Epithelial cell of prostate (primary cell): ENCODE results near the gene DNTTIP2.
A peak's percentile ranks its signal among the peaks of the same experiment; 100 is the strongest.
"Not testable (repeated sequence)": the region's sequence is repeated elsewhere in the genome, so short reads cannot be mapped to it uniquely, and the experiment has no call there.

Experiments used
- DNase-seq: peaks from one replicate; pipeline ENCODE4 v3.0.0-alpha.2; 2011; ENCODE audit warnings: low read depth, low spot score
- H3K27ac ChIP-seq: fragments of 450-650 bp; 2 replicates; pipeline ENCODE4 v1.5.1; 2017; ENCODE audit warnings: mild to moderate bottlenecking

DNTTIP2 gene

DNA sequence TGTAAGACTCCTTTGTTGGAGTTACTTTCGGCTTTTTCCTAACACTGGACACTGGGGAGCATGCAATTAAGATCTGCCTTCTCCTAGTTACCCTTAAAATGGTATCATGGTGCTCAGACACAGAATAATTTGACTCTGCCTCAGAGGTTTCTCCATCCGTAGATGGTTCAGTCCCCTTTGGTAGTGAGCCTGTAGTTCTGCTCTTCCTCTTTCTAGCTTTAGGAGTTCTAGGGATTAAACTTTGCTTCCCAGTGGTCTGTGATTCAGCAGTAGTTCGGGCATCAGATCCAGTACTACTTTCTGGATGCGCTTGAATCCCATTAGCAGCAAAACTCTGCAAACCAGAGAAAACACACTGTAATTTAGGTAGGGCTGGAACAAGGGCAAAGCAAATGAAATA is 1.5 kb downstream of the DNTTIP2 start:
- peak overlapping the region; percentile 97 for H3K27ac ChIP-seq
- DNase-seq: no peak

DNA sequence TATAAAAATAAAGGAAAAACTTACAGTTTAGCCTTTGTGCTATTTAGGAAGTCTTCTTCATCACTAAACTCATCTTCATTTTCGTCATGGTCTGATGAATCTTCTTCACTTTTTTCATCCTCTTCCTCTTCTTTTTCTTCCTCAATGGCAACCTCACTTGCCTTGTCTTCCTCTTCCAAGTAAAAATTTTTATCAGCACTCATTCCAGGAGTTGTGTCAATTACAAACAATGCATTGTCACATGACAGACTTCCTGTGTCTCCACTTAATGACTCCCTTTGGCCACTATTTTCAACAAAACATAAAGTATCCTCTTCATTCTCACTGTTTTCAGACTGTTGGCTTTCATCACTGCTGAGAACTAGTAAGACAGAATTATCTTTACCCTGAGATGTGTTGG is 2.8 kb downstream of the DNTTIP2 start:
- no peak for DNase-seq
- H3K27ac ChIP-seq: peak overlapping the region; percentile 18

DNA sequence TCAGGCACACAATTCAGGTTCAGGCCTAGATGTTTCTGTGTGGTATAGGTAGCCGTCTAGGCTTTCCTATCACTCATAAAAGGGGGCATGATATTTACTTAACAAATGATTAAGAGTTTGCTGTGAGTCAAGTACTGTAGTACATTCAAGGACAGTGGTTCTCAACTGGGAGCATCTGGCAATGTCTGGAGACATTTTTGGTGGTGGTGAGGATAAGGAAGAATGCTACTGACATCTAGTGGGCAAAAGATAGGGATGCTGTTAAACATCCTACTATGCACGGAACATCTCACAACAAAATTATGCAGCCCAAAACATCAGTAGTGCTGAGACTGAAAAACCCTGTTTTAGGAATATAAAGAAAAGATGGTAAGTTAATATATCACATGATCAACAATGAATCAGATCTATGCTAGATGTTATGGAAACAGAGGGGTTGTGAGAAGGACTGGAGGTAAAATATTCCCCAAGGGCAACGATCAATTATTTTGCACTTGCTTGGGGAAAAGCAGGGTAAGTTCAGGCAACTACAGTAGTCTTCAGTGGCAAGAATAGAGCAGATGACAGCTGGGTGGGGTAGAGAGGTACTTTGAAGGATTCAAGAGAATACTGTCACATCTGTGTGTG is 4.9 kb downstream of the DNTTIP2 start:
- DNase-seq: peak; percentile 8

DNA sequence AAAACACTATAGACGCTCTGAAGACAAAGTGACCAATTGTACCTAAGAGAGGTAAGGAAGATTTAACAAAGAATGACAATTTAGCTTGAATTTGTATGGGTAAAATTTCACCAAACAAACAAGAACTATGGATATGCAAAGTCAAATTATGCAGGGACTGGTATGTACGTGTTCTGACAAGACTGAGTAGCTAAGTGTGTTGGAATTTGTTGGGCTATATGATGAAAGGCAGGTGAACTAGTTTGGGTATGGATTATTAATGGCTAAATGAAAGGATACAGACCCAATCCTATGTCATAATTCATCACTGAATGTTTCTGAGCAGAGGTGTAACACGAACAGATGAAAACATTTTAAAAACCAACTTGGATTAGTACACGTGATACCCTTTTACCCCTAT is 7.6 kb downstream of the DNTTIP2 start:
- H3K27ac ChIP-seq: peak overlapping the region; percentile 9
- no peak for DNase-seq

More for the DNA sequence above, 4.9 kb downstream of the DNTTIP2 start:
- no peak overlapping the region for H3K27ac ChIP-seq

DNA sequence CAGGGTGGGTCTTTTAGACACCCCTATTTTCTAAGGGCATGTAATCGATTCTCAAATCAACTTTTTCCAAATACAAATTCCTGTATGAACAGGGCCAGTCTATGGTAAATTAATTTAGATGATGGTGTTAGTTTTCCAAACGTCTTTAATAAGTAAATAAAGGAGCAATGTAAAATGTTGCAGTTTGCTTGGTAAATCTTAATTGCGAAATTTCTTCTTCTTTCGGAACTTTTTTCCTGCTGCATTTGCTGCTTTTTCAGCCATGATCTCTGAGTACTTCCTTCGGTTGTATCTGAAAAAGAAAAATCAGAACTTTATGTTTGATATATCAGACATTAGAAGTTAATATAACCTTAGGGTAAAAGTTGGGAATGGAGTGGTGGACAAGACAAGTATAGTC is 9.4 kb downstream of the DNTTIP2 start:
- DNase-seq: no peak
- no peak overlapping the region for H3K27ac ChIP-seq

DNA sequence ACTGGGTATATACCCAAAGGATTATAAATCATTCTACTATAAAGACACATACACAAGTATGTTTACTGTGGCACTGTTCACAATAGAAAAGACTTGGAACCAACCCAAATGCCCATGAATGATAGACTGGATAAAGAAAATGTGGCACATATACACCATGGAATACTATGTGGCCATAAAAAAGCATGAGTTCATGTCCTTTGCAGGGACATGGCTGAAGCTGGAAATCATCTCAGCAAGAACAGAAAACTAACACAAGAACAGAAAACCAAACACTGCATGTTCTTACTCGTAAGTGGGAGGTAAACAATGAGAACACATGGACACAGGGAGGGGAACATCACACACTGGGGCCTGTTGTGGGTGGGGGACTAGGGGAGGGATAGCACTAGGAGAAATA is 10.5 kb downstream of the DNTTIP2 start:
- not testable (repeated sequence) for H3K27ac ChIP-seq, DNase-seq

DNA sequence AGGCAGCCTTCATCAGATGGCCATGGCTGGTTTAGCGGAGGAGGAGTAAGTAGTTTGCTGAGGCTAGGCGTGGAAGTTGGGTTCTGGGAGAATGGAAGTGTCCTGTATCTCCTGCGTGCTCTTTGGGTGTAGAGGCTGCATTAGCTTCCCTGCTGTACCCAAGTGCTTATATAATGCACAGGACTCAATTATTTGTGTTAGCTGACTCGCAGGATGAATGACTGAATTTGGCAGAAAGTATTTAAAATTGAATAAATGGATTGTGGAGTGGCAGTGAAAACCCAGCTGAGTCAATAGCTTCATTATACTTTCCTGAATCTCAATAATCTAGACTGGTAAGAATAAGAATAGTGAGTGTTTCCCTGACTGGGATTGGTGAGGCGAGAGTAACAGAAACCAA is 13.8 kb downstream of the DNTTIP2 start:
- no peak for DNase-seq

DNA sequence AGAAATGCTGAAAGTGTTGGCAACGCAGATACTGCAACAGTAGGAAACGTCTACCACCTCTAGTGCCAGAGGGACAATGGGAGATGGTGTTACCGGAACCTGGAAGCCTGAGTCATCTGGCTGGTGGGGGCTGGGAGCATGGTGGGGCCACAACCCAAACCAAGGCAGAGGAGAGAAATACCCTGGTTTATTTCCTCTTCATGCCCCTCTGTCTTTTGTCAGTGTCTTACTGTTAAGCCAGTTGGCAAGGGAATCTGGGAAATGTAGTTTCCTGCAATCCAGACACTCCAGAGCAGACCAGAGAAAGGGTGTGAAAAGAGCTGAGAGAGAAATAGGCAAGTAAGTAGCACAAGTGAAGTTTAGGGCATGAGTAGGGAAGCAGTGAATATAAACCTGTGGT is 14.8 kb downstream of the DNTTIP2 start:
- DNase-seq: no peak
- H3K27ac ChIP-seq: no peak overlapping the region

More for the DNA sequence above, 13.8 kb downstream of the DNTTIP2 start:
- no peak overlapping the region for H3K27ac ChIP-seq

DNA sequence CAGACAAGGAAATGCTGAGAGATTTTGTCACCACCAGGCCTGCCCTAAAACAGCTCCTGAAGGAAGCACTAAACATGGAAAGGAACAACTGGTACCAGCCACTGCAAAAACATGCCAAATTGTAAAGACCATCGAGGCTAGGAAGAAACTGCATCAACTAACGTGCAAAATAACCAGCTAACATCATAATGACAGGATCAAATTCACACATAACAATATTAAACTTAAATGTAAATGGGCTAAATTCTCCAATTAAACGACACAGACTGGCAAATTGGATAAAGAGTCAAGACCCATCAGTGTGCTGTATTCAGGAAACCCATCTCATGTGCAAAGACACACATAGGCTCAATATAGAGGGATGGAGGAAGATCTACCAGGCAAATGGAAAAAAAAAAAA is 21.4 kb downstream of the DNTTIP2 start:
- not testable (repeated sequence) for DNase-seq, H3K27ac ChIP-seq

DNA sequence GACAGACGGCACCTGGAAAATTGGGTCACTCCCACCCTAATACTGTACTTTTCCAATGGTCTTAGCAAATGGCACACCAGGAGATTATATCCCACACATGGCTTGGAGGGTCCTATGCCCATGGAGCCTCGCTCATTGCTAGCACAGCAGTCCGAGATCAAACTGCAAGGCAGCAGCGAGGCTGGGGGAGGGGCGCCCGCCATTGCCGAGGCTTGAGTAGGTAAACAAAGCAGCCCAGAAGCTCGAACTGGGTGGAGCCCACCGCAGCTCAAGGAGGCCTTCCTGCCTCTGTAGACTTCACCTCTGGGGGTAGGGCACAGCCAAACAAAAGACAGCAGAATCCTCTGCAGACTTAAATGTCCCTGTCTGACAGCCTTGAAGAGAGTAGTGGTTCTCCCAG is 23.0 kb downstream of the DNTTIP2 start:
- not testable (repeated sequence) for DNase-seq, H3K27ac ChIP-seq

DNA sequence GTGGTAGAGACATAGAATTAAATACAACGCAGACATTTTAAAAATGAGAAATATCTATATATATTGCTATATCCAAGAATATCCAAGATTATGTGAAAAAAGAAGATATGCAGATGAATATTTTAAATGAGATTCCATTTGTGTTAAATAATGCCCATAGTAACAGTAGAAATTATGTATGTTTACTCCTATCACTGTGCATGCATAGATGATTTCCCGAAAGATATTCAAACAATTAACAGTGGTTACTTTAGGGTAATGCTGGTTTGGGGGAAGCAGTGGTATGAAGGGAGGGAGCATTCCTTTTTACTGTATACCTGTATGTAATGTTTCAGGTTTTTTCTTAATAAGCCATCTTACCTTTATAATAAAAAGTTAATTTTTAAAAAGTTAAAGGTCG is 25.1 kb downstream of the DNTTIP2 start:
- no peak for DNase-seq

DNA sequence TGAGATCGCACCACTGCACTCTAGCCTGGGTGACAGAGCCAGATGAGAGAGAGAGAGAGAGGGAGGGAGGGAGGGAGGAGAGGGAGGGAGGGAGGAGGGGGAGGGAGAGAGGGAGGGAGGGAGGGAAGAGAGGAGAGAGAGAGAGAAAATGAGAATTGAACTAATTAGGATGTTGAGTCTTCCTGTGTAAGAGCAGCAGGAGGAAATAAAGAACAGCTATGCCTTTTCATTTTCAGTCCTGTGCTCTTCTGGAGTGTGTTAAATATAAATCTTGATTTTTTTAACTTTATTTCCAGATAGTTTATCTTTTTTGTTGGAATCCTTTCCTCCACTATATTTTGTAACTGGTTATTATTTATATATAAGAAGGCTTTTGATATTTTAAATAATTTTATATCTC is 27.1 kb downstream of the DNTTIP2 start:
- H3K27ac ChIP-seq: no peak overlapping the region
- DNase-seq: no peak

More for the DNA sequence above, 25.1 kb downstream of the DNTTIP2 start:
- no peak overlapping the region for H3K27ac ChIP-seq

DNA sequence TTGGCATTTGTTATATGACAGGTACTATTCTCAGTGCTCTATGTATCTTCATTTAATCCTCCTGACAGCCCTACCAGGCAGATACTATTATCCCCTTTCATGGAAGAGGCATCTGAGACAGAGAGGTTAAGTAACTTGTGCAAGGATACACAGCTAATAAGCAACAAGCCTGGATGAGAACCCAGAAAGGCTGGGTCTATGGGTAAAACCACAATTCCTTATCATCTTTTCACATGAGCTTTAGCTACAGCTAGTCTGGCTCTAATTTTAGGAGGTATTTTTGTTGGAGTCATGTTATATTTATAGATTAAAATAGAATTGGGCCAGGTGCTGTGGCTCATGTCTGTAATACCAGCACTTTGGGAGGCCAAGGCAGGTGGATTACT is 27.7 kb downstream of the DNTTIP2 start:
- DNase-seq: no peak
- no peak overlapping the region for H3K27ac ChIP-seq

DNA sequence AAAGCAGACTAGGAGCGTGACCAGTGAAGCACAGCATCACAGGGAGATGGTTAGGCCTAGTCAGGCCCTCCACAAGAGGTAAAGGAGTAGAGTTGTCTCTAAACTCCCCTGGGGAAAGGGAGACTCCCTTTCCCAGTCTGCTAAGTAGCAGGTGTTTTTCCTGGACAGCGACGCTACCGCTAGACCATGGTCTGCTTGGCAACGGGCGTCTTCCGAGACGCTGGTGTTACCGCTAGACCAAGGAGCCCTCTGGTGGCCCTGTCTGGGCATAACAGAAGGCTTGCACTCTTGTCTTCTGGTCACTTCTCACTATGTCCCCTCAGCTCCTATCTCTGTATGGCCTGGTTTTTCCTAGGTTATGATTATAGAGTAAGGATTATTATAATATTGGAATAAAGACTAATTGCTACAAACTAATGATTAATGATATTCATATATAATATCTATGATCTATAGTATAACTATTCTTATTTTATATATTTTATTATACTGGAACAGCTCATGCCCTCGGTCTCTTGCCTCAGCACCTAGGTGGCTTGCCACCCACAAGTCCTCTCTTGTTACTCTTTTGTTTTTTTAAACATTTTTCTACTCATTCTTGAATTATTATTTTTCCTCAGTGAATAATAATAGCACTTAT is 28.2 kb downstream of the DNTTIP2 start:
- H3K27ac ChIP-seq, DNase-seq: not testable (repeated sequence)

DNA sequence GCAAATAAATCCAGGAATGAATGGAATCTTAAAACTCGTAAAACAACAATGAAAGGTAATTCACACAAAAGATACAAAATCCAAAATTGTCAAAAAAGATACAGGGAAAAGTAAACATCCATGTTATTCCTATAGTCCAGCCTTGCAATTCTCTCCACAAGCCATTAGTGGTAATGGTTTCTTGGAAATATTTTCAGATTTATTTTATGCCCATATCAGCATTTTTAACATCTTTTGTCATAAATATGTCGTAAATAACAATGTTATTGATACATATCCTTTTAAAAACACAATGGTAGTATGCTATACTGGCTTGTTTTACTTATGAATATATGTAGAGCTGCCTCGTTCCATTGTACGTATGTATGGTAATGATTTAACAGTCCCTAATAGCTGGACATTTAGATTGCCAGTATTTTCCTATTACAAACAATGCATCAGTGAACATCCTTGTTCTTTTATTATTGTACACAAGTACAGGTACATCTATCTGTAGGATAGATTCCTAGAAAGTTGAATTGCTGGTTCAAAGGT is 30.6 kb downstream of the DNTTIP2 start:
- peak overlapping the region; percentile 86 for H3K27ac ChIP-seq
- no peak for DNase-seq

DNA sequence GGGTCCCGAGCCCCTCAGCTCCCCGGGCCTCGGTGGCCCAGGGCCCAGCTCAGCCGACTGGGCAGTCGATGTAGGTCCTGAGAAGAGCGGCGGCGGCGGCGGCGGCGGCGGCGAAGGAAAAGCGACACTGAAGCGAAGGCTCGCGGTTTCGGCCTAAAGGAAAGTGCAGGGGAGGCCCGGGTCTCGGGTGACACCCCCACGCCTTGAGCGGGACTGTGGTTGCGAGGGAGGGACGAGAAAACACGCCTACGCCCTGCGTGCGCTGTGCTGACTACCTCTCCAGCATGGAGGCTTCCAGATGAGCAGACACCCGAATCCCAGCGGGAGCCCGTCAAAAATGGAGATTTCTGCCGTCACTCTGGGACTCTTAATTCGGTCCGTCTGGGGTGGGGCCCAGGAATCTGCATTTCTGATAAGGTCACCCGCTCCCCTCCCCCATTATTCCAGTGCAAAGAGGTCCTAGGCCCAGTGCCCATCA is 31.2 kb downstream of the DNTTIP2 start:
- peak overlapping the region; percentile 86 for H3K27ac ChIP-seq
- DNase-seq: no peak

DNA sequence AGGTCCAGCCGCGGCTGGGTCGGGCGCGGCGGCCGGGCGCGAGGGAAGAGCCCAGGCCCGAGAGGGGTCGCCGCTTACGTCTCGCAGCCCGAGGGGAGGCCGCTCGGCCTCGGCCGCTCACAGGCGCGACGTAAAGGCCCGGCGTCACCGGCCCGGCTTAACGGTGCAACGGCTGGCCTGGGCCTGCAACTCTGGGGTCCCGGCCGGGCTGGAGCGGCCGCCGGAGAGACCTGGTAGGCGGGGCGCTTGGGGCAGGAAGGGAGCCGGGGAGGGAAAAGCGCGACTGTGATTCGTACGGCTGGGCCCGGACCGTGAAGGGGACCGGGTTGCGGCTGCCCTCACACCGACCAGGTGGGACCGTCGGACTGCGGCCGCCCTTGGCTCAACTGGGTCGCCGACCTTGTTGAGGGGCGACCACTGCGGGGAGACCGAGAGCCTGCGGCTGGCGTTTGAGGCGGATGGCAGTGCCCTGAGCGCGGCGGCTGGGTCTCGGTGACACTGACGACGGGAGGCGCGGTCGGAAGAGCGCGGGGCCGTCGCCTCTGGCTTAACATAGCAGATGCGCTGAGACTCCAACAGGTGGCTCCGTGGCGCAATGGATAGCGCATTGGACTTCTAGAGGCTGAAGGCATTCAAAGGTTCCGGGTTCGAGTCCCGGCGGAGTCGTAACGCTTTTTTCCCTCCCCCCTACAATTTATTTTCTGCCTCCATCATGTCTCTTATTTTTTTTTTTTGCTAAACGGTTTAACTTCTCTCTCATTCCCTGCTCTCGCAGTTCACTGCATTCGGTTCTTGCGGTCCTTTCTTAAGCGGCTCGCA is 31.8 kb downstream of the DNTTIP2 start:
- no peak for DNase-seq
- peak overlapping the region; percentile 86 for H3K27ac ChIP-seq

DNA sequence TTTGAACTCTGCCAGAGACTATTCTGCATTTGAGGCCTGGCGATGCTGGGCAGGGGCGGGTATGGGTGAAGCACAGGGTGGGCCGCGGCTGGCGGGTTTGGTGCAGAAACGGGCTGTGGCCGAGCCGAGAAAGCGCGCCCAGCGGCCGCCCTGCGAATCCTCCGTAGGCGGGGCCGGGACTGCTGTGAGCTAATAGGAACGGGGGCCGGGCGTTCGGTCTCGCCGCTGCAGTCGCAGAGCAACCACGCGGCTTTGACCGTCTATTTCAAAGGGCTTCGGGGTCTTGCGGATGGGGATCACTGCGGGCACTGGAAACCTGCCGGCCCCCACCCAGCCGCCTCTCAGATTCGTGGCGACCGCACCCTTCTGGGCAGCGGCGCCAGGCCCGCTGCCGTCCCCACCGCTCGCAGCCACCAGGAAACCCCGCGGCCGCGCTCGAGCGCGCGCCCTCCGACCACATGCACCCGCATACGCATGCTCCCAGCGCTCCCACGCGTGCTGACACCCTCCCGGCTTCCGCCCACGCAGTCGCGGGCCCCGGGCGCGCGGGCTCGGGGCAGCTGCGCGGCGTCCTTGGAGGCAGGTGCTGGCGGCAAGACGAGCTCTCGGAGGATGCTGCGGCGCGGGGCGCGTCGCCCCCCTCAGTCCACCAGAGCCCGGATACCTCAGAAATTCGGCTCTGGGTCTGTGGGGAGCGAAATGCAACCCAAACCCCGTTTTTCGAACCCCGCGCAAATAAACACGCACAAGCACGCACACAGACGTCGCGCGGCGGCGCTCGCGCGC is 32.6 kb downstream of the DNTTIP2 start:
- no peak for DNase-seq
- H3K27ac ChIP-seq: peak overlapping the region; percentile 86

DNA sequence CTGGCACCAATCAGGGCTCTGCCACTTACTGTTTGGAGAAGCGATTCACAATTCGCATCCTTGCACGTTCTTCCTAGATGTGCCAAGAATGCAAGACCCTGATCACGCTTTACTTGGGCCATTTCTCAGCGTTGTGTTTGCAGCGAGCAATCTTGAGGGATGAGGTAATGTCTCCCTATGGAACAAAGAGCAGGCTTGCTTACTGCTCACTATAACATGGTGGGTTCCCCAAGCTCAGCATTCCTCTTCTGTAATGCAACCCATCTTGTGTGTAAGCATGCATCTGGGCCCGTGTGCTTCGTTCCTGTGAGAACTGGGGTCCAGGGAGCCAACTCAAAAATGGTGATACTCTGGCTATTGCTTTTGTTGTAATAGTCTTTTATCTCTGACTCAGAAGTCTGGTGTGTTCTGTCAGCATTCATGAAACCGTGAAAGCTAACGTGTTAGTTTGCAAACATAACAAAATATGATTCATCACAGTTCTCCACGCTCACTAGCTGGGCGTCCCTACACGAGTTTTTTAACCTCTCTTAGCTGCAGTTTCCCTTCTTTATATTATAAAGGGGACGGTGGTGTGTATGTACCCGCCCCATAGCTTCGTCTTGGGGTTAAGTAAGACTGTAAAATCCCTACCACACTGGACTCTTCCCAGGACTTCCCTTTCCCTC is 33.3 kb downstream of the DNTTIP2 start:
- peak overlapping the region; percentile 86 for H3K27ac ChIP-seq

More for the DNA sequence above, 33.3 kb downstream of the DNTTIP2 start:
- peak; percentile 78 for DNase-seq
